CD14-positive monocyte (primary cell): ENCODE results near the gene CYSLTR2. TPM values are rescaled to one million over a fixed set of nuclear protein-coding genes. Genes with fewer than 3 reads are reported as not detected.
A peak's percentile ranks its signal among the peaks of the same experiment; 100 is the strongest.

Experiments
- DNase-seq, 3 donors: peaks; one replicate each; pipeline ENCODE4 v3.0.0-alpha.2; 2011 to 2022
- H2AFZ ChIP-seq: 2 replicates; pipeline ENCODE4 v1.6.0; 2012; ENCODE audit warnings: mild to moderate bottlenecking, low read depth, low read length, inconsistent platforms; ENCODE audit not compliant: insufficient read depth, poor library complexity, severe bottlenecking
- H3K27ac ChIP-seq, 2 donors: 1 replicate in 1 of 2; 2 replicates in 1 of 2; pipeline ENCODE4 v1.5.1; 2012 to 2013; ENCODE audit warnings: low read length in 2 of 2, control low read depth in 1 of 2, inconsistent platforms in 1 of 2, low read depth in 1 of 2, mild to moderate bottlenecking in 1 of 2
- H3K27me3 ChIP-seq, 2 donors: one replicate each; pipeline versions ENCODE4 v1.6.0 to v1.6.1; 2011 to 2013; ENCODE audit warnings: low read length in 2 of 2; ENCODE audit not compliant: control insufficient read depth in 2 of 2, insufficient read depth in 2 of 2
- H3K36me3 ChIP-seq, 2 donors: replicated peaks in 1 of 2; 1 replicate in 1 of 2; 2 replicates in 1 of 2; pipeline versions ENCODE4 v1.5.1 to v1.6.1; 2012 to 2013; ENCODE audit warnings: low read length in 2 of 2, control low read depth in 1 of 2, inconsistent platforms in 1 of 2, mild to moderate bottlenecking in 1 of 2; ENCODE audit not compliant: insufficient read depth in 2 of 2, control insufficient read depth in 1 of 2
- H3K4me1 ChIP-seq, 2 donors: 1 replicate in 1 of 2; 2 replicates in 1 of 2; pipeline versions ENCODE4 v1.5.1 to v1.6.1; 2012 to 2013; ENCODE audit warnings: low read length in 2 of 2, control low read depth in 1 of 2, inconsistent platforms in 1 of 2, mild to moderate bottlenecking in 1 of 2, moderate library complexity in 1 of 2; ENCODE audit not compliant: insufficient read depth in 2 of 2, control insufficient read depth in 1 of 2
- H3K4me2 ChIP-seq: replicated peaks from 2 replicates; pipeline ENCODE3; 2012; ENCODE audit warnings: low read length, moderate library complexity, mild to moderate bottlenecking; ENCODE audit not compliant: poor library complexity, severe bottlenecking; ENCODE audit errors: extremely low read depth
- H3K4me3 ChIP-seq, 3 experiments: fragments of 200-600 bp in 1 of 3; sonication (generic) in 1 of 3; replicated peaks in 1 of 3; 1 replicate in 2 of 3; 2 replicates in 1 of 3; pipeline ENCODE4 v1.5.1; 2011 to 2013; ENCODE audit warnings: low read length in 3 of 3, mild to moderate bottlenecking in 3 of 3, control low read depth in 2 of 3, low read depth in 2 of 3, inconsistent platforms in 1 of 3, moderate library complexity in 1 of 3
- H3K79me2 ChIP-seq: 2 replicates; pipeline ENCODE4 v1.6.0; 2012; ENCODE audit warnings: mild to moderate bottlenecking, control low read depth, inconsistent platforms, low read length, moderate library complexity; ENCODE audit not compliant: insufficient read depth
- H3K9ac ChIP-seq: 2 replicates; pipeline ENCODE4 v1.6.0; 2017; ENCODE audit warnings: low read length, mild to moderate bottlenecking; ENCODE audit not compliant: insufficient read depth, poor library complexity, severe bottlenecking
- H3K9me3 ChIP-seq, 2 donors: replicated peaks in 1 of 2; 1 replicate in 1 of 2; 2 replicates in 1 of 2; pipeline versions ENCODE4 v1.5.1 to v1.6.1; 2012 to 2013; ENCODE audit warnings: low read length in 2 of 2, control low read depth in 1 of 2; ENCODE audit not compliant: control insufficient read depth in 1 of 2, insufficient read depth in 1 of 2
- H4K20me1 ChIP-seq: 2 replicates; pipeline ENCODE4 v1.6.0; 2012; ENCODE audit warnings: mild to moderate bottlenecking, low read length, control low read depth, moderate library complexity; ENCODE audit not compliant: insufficient read depth
- H3K27ac Mint-ChIP-seq, 7 donors: one replicate each; pipeline ENCODE4 v1.8.0; 2020; ENCODE audit warnings: mild to moderate bottlenecking in 7 of 7, mixed read lengths in 7 of 7, moderate library complexity in 6 of 7, inconsistent platforms in 2 of 7
- H3K27me3 Mint-ChIP-seq, 3 donors: one replicate each; pipeline ENCODE4 v1.8.0; 2021 to 2022; ENCODE audit warnings: low read depth in 3 of 3, mild to moderate bottlenecking in 3 of 3, mixed read lengths in 3 of 3, moderate library complexity in 3 of 3, inconsistent platforms in 1 of 3
- H3K36me3 Mint-ChIP-seq, 2 donors: one replicate each; pipeline ENCODE4 v1.8.0; 2020; ENCODE audit warnings: mixed read lengths in 2 of 2, inconsistent platforms in 1 of 2, mild to moderate bottlenecking in 1 of 2
- H3K4me1 Mint-ChIP-seq: one replicate; pipeline ENCODE4 v1.8.0; 2020; ENCODE audit warnings: mild to moderate bottlenecking, mixed read lengths
- H3K4me3 Mint-ChIP-seq, 2 donors: one replicate each; pipeline ENCODE4 v1.8.0; 2020; ENCODE audit warnings: mild to moderate bottlenecking in 2 of 2, mixed read lengths in 2 of 2, moderate library complexity in 1 of 2
- H3K9me3 Mint-ChIP-seq, 7 donors: one replicate each; pipeline ENCODE4 v1.8.0; 2020 to 2022; ENCODE audit warnings: mixed read lengths in 7 of 7, mild to moderate bottlenecking in 6 of 7, moderate library complexity in 6 of 7, inconsistent platforms in 2 of 7
- CTCF ChIP-seq: fragments of 200-600 bp; IDR thresholded peaks from one replicate; pipeline ENCODE4 v1.8.0; 2022; ENCODE audit warnings: antibody characterized with exemption, mild to moderate bottlenecking
- WGBS: methylation state at CpG from one replicate; pipeline ENCODE4 v1.1.5; 2013; ENCODE audit warnings: missing lambda C conversion rate; ENCODE audit not compliant: insufficient coverage; 5-methylcytosine and 5-hydroxymethylcytosine counted together
- intact Hi-C, 2 donors: fragments of 100-400 bp; cut with micrococcal nuclease; formaldehyde crosslinking; loops; one replicate each; pipeline versions ENCODE4 v1.15.0 to v1.15.1; 2023
- polyA plus RNA-seq, 3 donors: library from polyadenylated mRNA; depleted of rRNA in 1 of 3; unstranded in 2 of 3; stranded (reverse) in 1 of 3; fragments of 300-500 nt in 2 of 3; fragments of >200 nt in 1 of 3; fragmentation: Illumina TruSeq in 2 of 3; gene quantifications; 1 replicate in 2 of 3; 2 replicates in 1 of 3; pipeline ENCODE4 v1.2.3, GENCODE V29; 2012 to 2021

Gene CYSLTR2
- polyA plus RNA-seq, 3 donors: 1.9 to 6.5 (median 4.1) TPM

- Histone ChIP-seq H3K4me3 (no peak overlapping the region), H3K27ac (no peak overlapping the region), H3K4me2 (no peak overlapping the region), H4K20me1 (no peaks in the 10 kb centered on the region), H3K79me2 (no peaks in the 10 kb centered on the region), H3K27me3 (no peaks in the 10 kb centered on the region), H3K36me3 (no peaks in the 10 kb centered on the region), H3K9me3 (no peaks in the 10 kb centered on the region), H3K4me1 (peaks cover 16 to 22% of the 10 kb centered on the region in 2 donors), H2AFZ (no peak overlapping the region), H3K9ac (no peak overlapping the region)
- DNase-seq: no peak
- TF ChIP-seq CTCF: no peak
- Mint-ChIP-seq H3K27me3 (peaks cover 0 to 2% (median 0%) of the 10 kb centered on the region in 3 donors), H3K36me3 (no peaks in the 10 kb centered on the region), H3K27ac (peak overlapping the region in 1 of 7 donors; percentile 40), H3K4me3 (no peak overlapping the region), H3K4me1 (peaks cover 30% of the 10 kb centered on the region), H3K9me3 (peaks cover 0 to 1% (median 0%) of the 10 kb centered on the region in 7 donors)
- intact Hi-C loops: no loop called here
- 100% methylated on average over 2 of the region's 2 CpGs for WGBS
Measured at GRCh38 chr13:48647625-48648024, 6.1 kb upstream of the CYSLTR2 start.

- WGBS: 50% methylated on average over 2 of the region's 2 CpGs
- H3K9me3 ChIP-seq: no peaks in the 10 kb centered on the region
- Mint-ChIP-seq H3K36me3 (no peaks in the 10 kb centered on the region), H3K4me3 (no peak overlapping the region), H3K27ac (peak overlapping the region in 4 of 7 donors; percentile 15 to 73 (median 46)), H3K9me3 (peaks cover 0 to 5% (median 0%) of the 10 kb centered on the region in 7 donors), H3K4me1 (peaks cover 38% of the 10 kb centered on the region), H3K27me3 (peaks cover 0 to 2% (median 0%) of the 10 kb centered on the region in 3 donors)
- peak overlapping the region; percentile 52 for H2AFZ ChIP-seq
- no peaks in the 10 kb centered on the region for H3K27me3 ChIP-seq
- no peak overlapping the region for H3K4me3 ChIP-seq
- no peak for TF ChIP-seq CTCF
- no peaks in the 10 kb centered on the region for H3K79me2 ChIP-seq
- no peak overlapping the region for H3K4me2 ChIP-seq
- no peaks in the 10 kb centered on the region for H4K20me1 ChIP-seq
- no peak overlapping the region for H3K27ac ChIP-seq
- intact Hi-C loops: no loop called here
- no peaks in the 10 kb centered on the region for H3K36me3 ChIP-seq
- no peak overlapping the region for H3K9ac ChIP-seq
- no peak for DNase-seq
- peaks cover 23 to 29% of the 10 kb centered on the region in 2 donors for H3K4me1 ChIP-seq
Measured at GRCh38 chr13:48648446-48648845, 5.3 kb upstream of the CYSLTR2 start.
